Raji (cell line): ENCODE data around the gene MPRIP.

Experiments
- POLR2A ChIP-seq: IDR thresholded peaks from 2 replicates; pipeline ENCODE4 v1.6.1; 2011; ENCODE audit warnings: low read depth, low read length, control low read depth; ENCODE audit not compliant: insufficient read depth

Gene MPRIP

DNA sequence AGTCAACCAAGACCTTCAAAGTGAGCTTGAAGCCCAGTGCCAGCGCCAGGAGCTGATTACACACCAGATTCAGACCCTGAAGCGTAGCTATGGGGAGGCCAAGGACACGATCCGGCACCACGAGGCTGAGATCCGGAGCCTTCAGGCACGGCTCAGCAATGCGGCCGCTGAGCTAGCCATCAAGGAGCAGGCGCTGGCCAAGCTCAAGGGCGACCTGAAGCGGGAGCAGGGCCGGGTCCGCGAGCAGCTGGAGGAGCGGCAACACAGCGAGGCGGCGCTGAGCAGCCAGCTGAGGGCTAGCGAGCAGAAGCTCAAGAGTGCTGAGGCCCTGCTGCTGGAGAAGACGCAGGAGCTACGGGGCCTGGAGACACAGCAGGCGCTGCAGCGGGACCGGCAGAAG is 121.9 kb downstream of the MPRIP start:
- no peak for TF ChIP-seq POLR2A

DNA sequence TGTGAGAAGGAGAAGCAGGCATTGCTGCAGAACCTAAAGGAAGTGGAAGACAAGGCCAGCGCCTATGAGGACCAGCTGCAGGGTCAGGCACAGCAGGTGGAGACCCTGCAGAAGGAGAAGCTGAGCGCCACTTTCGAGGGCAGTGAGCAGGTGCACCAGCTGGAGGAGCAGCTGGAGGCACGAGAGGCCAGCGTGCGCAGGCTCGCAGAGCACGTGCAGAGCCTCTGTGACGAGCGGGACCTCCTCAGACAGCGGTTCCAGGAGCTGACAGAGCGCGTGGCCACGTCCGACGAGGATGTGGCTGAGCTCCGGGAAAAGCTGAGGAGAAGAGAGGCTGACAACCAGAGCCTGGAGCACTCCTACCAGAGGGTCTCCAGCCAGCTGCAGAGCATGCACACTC is 122.4 kb downstream of the MPRIP start:
- TF ChIP-seq POLR2A, result no peak

DNA sequence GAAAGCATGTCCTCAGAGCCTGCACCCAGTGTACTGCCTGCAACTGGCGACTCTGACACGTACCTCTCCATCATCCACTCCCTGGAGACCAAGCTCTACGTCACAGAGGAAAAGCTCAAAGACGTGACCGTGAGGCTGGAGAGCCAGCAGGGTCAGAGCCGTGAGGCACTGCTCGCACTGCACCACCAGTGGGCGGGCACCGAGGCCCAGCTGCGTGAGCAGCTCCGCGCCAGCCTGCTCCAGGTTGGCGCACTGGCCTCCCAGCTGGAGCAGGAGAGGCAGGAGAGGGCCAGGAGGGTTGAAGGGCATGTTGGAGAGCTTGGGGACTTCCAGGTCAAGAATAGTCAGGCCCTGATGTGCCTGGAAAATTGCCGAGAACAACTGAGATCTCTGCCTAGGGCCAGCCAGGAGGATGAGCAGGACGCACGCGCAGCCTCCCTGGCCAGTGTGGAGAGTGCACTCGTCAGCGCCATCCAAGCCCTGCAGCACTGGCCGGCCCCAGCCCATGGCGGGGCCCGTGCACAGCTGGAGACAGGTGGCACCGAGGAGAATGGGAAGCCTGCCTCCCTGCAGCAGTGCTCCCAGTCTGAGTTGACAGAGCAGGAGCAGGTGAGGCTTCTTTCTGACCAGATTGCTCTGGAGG is 123.5 kb downstream of the MPRIP start:
- no peak for TF ChIP-seq POLR2A

DNA sequence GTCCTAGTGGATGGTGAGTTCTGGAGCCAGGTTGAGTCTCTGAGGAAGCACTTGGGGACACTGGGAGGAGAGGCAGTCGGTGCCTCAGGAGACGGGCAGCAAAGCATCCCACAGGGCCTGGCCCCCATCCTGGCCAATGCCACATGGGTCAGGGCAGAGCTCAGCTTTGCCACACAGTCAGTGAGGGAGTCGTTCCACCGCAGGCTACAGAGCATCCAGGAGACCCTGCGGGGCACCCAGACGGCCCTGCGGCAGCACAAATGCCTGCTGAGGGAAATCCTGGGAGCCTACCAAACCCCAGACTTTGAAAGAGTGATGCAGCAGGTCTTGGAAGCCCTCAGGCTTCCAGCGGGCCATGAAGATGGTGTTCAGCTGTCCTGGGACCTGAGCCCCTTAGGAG is 124.2 kb downstream of the MPRIP start:
- TF ChIP-seq POLR2A, result no peak

DNA sequence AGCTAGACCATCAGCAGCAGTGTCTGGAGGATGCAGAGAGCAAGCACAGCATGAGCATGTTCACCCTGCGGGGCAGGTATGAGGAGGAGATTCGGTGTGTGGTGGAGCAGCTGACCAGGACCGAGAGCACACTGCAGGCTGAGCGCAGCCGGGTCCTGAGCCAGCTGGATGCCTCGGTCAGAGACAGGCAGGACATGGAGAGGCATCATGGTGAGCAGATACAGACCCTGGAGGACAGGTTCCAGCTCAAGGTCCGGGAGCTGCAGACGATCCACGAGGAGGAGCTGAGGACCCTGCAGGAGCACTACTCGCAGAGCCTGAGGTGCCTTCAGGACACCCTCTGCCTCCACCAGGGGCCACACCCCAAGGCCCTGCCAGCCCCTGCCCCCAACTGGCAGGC is 125.1 kb downstream of the MPRIP start:
- no peak for TF ChIP-seq POLR2A

DNA sequence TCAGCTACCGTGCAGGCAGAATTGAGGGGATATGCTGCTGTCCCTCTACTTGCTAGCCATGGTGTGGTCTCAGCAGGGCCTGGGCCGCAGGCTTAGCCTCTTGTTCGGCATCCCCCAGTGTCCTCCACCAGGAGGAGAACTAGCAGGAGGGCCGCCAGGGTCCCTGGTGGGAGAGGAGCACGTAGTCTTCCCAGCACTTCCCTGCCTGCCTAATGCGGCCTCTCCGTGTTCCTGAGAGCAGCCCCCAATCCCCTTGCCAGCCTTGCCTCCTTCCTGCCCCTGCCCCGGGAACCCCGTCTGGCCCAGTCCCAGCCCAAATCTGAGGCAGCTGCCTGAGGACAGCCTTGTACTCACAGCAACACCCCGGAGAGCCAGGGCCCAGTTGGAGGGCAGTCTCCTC is 125.7 kb downstream of the MPRIP start:
- TF ChIP-seq POLR2A, result no peak

DNA sequence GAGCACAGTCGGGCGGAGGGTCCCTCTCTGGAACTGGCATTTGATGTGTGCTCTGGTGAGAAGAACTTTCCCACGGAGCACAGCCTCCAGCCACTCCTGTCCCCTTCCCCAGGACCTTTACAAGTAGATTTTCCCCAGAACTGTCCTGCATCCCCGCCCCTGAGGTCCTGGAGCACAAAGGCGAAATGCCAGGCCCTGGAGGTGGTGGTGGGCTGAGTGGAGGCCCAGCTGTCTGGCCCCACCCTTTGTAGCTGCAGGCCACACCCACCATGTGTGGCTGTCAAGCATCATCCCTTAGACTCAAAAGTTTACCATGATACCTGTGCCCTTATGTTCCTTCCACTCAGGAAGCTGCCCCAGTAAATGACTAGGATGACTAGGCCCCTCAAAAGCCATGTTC is 126.1 kb downstream of the MPRIP start:
- TF ChIP-seq POLR2A, result no peak

DNA sequence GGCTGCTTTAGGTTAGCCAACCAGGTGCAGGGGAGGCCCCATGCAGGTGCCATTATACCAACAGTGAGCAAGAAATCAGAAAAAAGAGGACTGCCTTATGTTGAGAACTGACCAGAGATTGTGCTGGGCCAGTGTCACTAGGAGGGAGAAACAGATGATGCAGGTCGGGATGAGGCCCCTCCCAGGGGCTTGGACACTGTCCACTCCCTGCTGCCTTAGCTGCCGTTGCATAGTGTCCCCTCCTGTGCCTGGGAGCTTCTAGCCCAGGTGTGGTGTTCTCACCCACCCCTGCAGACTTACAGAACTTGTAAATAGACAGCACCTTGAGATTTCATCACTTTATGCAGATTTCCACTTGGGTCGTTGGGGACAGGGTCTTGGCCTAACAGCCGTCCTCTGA is 127.1 kb downstream of the MPRIP start:
- TF ChIP-seq POLR2A, result no peak

DNA sequence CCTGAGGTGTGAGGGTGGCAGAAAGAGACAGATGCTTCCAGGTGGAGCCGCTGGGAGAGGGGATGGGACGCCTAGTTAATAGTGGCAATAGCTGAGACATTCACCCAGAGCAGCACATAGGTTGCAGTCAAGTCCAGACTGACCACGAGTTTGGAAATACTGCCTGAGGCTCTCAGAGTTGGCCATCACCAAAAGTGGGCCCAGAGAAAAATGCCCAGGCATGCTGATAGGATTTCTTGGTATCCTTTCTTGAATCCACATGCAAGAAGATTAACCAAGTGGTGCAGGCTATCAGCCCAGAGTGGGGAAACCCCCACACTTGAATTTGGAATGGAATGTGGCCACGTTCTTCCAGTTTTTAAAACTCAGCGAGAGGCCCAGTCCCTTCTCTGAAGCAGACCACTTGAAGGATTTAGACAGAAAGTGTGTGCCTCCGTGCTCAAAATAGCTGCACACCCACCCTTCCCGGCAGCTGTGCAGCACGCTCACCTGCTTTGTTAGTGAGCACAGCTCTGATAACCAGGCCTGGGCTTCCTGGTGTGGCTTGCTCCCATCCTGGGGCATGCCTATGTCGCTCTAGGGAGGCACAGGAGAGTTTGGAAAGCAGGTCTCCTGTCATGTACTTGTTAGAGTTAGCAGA is 128.2 kb downstream of the MPRIP start:
- no peak for TF ChIP-seq POLR2A

DNA sequence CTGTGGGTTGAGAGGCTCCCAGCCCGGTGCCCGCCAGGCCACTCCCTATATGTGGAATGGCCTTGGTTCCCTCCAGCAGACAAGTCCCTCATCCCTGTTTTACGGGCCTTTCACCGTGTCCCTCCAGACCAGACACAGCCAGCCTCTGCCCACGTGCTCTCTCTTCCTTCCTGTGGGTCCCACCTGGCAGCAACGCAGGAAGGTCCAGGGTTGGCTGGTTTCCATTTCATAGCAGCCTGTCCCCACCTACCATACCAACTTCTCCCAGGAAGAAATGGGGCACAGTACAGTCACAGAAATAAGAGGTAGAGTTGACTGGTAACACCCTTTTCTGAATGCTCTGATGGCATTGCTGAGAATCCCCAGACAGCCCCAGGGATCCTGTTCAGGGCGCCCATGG is 128.9 kb downstream of the MPRIP start:
- no peak for TF ChIP-seq POLR2A

DNA sequence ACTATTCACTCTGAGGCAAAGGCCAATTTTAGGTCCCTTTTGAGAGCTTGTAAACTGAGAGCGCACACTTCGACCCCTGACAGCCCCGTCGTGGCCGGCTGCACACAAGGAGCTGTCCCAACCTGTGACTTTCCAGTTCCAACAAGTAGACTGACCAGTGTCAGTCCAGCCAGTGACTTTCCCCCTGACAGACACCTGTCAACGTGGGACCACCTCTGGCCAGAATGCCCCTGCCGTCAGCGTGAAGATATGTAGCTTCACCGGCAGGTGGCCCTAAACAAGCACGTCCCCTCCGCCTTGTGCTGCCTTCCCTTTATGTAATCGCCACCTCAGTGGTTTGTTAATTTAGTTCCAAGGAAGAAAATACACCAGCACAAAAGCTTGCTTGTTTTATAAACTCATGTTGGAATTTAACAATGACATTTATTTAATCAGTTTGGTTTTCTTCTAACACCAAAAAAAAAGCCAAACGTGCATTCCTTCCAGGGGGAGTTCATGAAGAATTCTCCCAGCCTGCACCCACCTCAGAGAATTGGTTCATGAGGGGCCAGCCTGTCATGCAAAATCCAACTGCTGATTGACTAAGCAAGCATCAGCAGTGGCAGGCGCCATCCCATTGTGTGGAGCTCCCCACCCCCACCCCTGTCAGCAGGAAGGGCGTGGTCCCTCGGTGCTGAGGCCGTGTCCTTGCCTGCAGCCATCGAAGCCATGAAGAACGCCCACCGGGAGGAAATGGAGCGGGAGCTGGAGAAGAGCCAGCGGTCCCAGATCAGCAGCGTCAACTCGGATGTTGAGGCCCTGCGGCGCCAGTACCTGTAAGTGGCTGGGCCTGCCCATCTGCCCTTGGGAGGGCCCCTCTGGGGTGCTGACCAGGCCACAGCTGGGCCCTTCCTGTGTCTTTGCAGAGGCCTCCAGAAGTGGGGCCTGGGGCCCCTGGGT is 130.0 kb downstream of the MPRIP start:
- TF ChIP-seq POLR2A, result no peak

DNA sequence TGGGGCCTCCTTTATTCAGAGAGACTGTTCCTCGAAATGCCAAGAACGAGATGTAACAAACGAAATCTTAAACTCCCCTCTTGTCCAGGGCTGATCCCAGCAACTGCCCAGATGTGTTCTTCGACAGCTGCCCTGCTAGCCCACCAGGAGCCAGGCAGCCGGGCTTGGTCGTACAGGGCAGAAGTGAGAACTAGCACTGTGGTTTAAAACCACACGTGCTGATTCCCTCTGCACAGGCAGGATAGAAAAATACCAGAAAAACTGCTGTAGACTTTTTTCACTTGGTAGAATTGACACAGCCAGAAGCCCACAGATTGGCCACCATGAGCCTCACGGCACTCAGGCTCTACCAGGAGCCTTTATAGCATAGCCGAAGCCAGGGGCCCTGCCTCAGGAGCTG is 130.7 kb downstream of the MPRIP start:
- TF ChIP-seq POLR2A, result no peak

DNA sequence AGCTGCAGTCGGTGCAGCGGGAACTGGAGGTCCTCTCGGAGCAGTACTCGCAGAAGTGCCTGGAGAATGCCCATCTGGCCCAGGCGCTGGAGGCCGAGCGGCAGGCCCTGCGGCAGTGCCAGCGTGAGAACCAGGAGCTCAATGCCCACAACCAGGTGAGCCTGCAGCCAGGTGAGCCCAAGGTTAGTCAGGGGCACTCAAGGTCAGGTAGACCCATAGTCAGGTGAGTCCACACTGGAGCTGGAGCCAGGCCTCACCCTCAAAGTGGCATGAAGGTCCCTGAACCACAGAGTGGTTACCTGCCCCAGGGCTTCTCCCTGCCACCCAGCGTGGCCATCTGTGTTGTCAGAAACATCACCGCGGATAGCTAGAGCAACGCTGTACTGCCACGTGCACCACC is 131.7 kb downstream of the MPRIP start:
- no peak for TF ChIP-seq POLR2A

DNA sequence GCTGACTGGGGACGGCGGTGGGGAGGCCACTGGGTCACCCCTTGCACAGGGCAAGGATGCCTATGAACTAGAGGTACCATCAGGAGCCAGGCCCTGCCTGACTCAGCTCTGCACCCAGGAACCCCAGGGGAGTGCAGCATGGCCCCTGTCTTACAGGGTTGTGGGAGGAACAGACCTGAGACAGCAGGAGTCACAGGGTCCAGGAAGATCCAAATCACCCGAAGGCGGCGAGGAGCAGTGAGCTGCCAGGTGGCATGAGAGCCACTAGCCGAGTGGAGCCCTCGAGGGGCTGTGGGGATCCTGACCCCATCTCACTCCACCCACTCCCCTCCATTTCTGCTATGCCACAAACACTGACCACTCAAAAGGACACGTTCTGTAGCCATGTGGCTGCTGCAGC is 133.1 kb downstream of the MPRIP start:
- TF ChIP-seq POLR2A, result no peak

DNA sequence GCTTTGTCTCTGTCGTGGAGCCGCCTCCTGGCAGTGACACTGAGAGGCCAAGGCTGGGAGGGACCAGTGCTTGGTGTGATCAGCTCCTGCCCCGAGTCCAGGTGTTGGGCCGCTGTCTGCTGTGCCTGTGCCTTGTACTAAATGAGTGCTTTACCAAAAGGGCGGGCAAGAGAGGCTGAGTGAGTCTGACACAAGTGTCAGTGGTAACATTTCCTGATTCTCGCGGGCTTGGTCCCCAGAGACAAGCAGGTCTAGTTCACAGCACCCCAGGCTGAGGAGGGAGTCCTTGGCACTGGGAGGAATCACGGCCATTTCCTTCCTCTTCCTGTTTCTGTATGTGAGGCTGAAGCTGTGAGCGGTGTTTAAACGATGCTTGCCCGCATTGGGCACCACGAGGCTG is 133.7 kb downstream of the MPRIP start:
- no peak for TF ChIP-seq POLR2A

DNA sequence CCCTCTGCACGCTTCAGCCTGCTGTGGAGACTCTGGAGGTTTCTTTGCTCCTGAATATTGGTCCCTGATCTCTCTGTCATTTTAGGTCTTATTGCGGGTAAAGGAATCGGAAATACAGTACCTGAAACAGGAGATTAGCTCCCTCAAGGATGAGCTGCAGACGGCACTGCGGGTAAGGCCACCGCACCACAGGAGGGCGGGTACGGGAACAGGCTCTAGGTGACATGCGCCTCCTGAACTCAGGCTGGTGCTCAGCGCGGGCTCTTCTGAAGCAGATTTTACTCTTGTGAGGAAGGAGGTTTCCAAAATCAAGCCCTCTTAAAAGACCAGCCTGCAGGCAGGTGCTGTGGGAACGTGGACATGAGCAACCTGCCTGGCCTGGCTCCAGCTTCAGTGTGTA is 134.1 kb downstream of the MPRIP start:
- TF ChIP-seq POLR2A, result no peak
